ENCODE results near the gene PRELID2. TPM values are rescaled to one million over a fixed set of nuclear protein-coding genes. Genes with fewer than 3 reads are reported as not detected.

Gene PRELID2
- total and polyA plus RNA-seq, 2 experiments from 2014 or later, result 7.0 to 7.4 TPM

- Histone ChIP-seq H2AFZ (0 out of 2 replicates have a peak overlapping the region, but pooled peaks have one; percentile 46), H3K27me3 (replicated peaks; ENCODE audit: insufficient read depth) (no peaks in the 10 kb centered on the region), H3K9me2 (ENCODE audit: insufficient read depth) (no peaks in the 10 kb centered on the region), H3K4me1 (ENCODE audit: insufficient read depth) (peaks cover 14% of the 10 kb centered on the region; the same call in 1 of the 2 replicates), H3K9me3 (ENCODE audit: low read depth) (no peaks in the 10 kb centered on the region), H3K36me3 (ENCODE audit: low read depth) (no peaks in the 10 kb centered on the region), H3F3A (ENCODE audit: insufficient read depth) (no peaks in the 10 kb centered on the region), H3K9ac (no peak overlapping the region), H3K79me2 (ENCODE audit: insufficient read depth) (no peaks in the 10 kb centered on the region), H3K4me2 (ENCODE audit: unreplicated experiment) (no peak overlapping the region), H3K4me3 (no peak overlapping the region), H3K27ac (no peak overlapping the region), H4K20me1 (ENCODE audit: insufficient read depth) (no peaks in the 10 kb centered on the region)
- TF ChIP-seq EZH2 (IDR thresholded peaks at IDR 0.05; ENCODE audit: insufficient read depth, poor library complexity, severe bottlenecking) (no peak), EZH2phosphoT487 (IDR thresholded peaks at IDR 0.05; ENCODE audit: insufficient read depth, low read depth) (no peak)
- in situ Hi-C loops (cut with MboI), result no loop called here
- DNase-seq, result peak; percentile 84
- 72 to 78% methylated on average over 2 of the region's 2 CpGs for WGBS, 2 experiments (ENCODE audit: low coverage in 1 of 2, low lambda C conversion rate in 2 of 2, missing lambda C conversion rate in 2 of 2)
Observed at GRCh38 chr5:145854651-145855258, 19.6 kb upstream of the PRELID2 start.

GRCh38 chr5:145853781-145854376 lies 18.7 kb upstream of the PRELID2 start:
- Histone ChIP-seq H3K4me1 (ENCODE audit: insufficient read depth) (peaks cover 19% of the 10 kb centered on the region), H4K20me1 (ENCODE audit: insufficient read depth) (no peaks in the 10 kb centered on the region), H3K9me3 (ENCODE audit: low read depth) (no peaks in the 10 kb centered on the region), H3K9me2 (ENCODE audit: insufficient read depth) (no peaks in the 10 kb centered on the region), H3K27me3 (replicated peaks; ENCODE audit: insufficient read depth) (no peaks in the 10 kb centered on the region), H3F3A (ENCODE audit: insufficient read depth) (no peaks in the 10 kb centered on the region), H3K9ac (no peak overlapping the region), H3K4me2 (ENCODE audit: unreplicated experiment) (no peak overlapping the region), H3K27ac (no peak overlapping the region), H3K4me3 (no peak overlapping the region), H3K79me2 (ENCODE audit: insufficient read depth) (no peaks in the 10 kb centered on the region), H2AFZ (no peak overlapping the region), H3K36me3 (ENCODE audit: low read depth) (no peaks in the 10 kb centered on the region)
- DNase-seq, result no peak
- 98% methylated on average over 3 of the region's 3 CpGs for WGBS, 2 experiments (ENCODE audit: low coverage in 1 of 2, low lambda C conversion rate in 2 of 2, missing lambda C conversion rate in 2 of 2)
- in situ Hi-C loops (cut with MboI), result no loop called here
- no peak for TF ChIP-seq EZH2phosphoT487 (IDR thresholded peaks at IDR 0.05; ENCODE audit: insufficient read depth, low read depth)
- no peak for TF ChIP-seq EZH2 (IDR thresholded peaks at IDR 0.05; ENCODE audit: insufficient read depth, poor library complexity, severe bottlenecking)

GRCh38 chr5:145852990-145853389 lies 17.8 kb upstream of the PRELID2 start:
- Histone ChIP-seq H3K4me1 (ENCODE audit: insufficient read depth) (peaks cover 28% of the 10 kb centered on the region), H3K9me3 (ENCODE audit: low read depth) (no peaks in the 10 kb centered on the region), H3K79me2 (ENCODE audit: insufficient read depth) (no peaks in the 10 kb centered on the region), H4K20me1 (ENCODE audit: insufficient read depth) (no peaks in the 10 kb centered on the region), H3K9ac (no peak overlapping the region), H2AFZ (no peak overlapping the region), H3K27ac (no peak overlapping the region), H3F3A (ENCODE audit: insufficient read depth) (peaks cover 4% of the 10 kb centered on the region), H3K9me2 (ENCODE audit: insufficient read depth) (no peaks in the 10 kb centered on the region), H3K27me3 (replicated peaks; ENCODE audit: insufficient read depth) (no peaks in the 10 kb centered on the region), H3K4me2 (ENCODE audit: unreplicated experiment) (no peak overlapping the region), H3K36me3 (ENCODE audit: low read depth) (no peaks in the 10 kb centered on the region), H3K4me3 (no peak overlapping the region)
- TF ChIP-seq EZH2phosphoT487 (IDR thresholded peaks at IDR 0.05; ENCODE audit: insufficient read depth, low read depth), result no peak
- no peak for TF ChIP-seq EZH2 (IDR thresholded peaks at IDR 0.05; ENCODE audit: insufficient read depth, poor library complexity, severe bottlenecking)
- in situ Hi-C loops (cut with MboI), result no loop called here
- DNase-seq, result no peak
- 70 to 77% methylated on average over 3 of the region's 3 CpGs for WGBS, 2 experiments (ENCODE audit: low coverage in 1 of 2, low lambda C conversion rate in 2 of 2, missing lambda C conversion rate in 2 of 2)

- H3K9me3 ChIP-seq (ENCODE audit: low read depth), result no peaks in the 10 kb centered on the region
- TF ChIP-seq EZH2 (IDR thresholded peaks at IDR 0.05; ENCODE audit: insufficient read depth, poor library complexity, severe bottlenecking) (no peak), EZH2phosphoT487 (IDR thresholded peaks at IDR 0.05; ENCODE audit: insufficient read depth, low read depth) (no peak)
- peak; percentile 90 for DNase-seq
- in situ Hi-C loops (cut with MboI), result no loop called here
- H3K9ac ChIP-seq, result no peak overlapping the region
- H3K79me2 ChIP-seq (ENCODE audit: insufficient read depth), result no peaks in the 10 kb centered on the region
- H3K4me2 ChIP-seq (ENCODE audit: unreplicated experiment), result no peak overlapping the region
- no peak overlapping the region for H3K4me3 ChIP-seq
- H3K27ac ChIP-seq, result no peak overlapping the region
- WGBS, 2 experiments (ENCODE audit: low coverage in 1 of 2, low lambda C conversion rate in 2 of 2, missing lambda C conversion rate in 2 of 2), result 4 to 15% methylated on average over 1 of the region's 1 CpG
- H2AFZ ChIP-seq, result no peak overlapping the region
- no peaks in the 10 kb centered on the region for H3K36me3 ChIP-seq (ENCODE audit: low read depth)
- H3K4me1 ChIP-seq (ENCODE audit: insufficient read depth), result peaks cover 24% of the 10 kb centered on the region
- no peaks in the 10 kb centered on the region for H3K27me3 ChIP-seq (replicated peaks; ENCODE audit: insufficient read depth)
- H3K9me2 ChIP-seq (ENCODE audit: insufficient read depth), result no peaks in the 10 kb centered on the region
- no peaks in the 10 kb centered on the region for H4K20me1 ChIP-seq (ENCODE audit: insufficient read depth)
- H3F3A ChIP-seq (ENCODE audit: insufficient read depth), result peaks cover 18% of the 10 kb centered on the region
Observed at GRCh38 chr5:145848854-145849253, 13.7 kb upstream of the PRELID2 start.
